Activated naive CD8-positive, alpha-beta T cell treated with anti-CD3 and anti-CD28 coated beads, Interleukin-2, amount 10 ng/mL, durations not matched to agents 7 days and 5 days (primary cell): ENCODE measurements around the gene PRKG1. TPM values are rescaled to one million over a fixed set of nuclear protein-coding genes. Genes with fewer than 3 reads are reported as not detected.
"Not testable (repeated sequence)": the region's sequence is repeated elsewhere in the genome, so short reads cannot be mapped to it uniquely, and the experiment has no call there.

Source experiments
- ATAC-seq: fragments of 150-1000 bp; cut with Tn5 transposase; one replicate; pipeline ENCODE4 v1.10.0; 2021; ENCODE audit warnings: low read depth, moderate library complexity
- POLR2A ChIA-PET: fragments of 350-600 bp; sonication (Branson Sonifier 250); formaldehyde crosslinking; loops from one replicate; lab custom pipeline; 2021; ENCODE audit warnings: antibody characterized with exemption; lab: Charles Lee
- DNase-seq: peaks from one replicate; pipeline ENCODE4 v3.0.0; 2021
- H3K27ac Mint-ChIP-seq: one replicate; pipeline ENCODE4 v1.8.0; 2022; ENCODE audit warnings: mild to moderate bottlenecking, mixed read lengths
- H3K27me3 Mint-ChIP-seq: one replicate; pipeline ENCODE4 v1.8.0; 2022; ENCODE audit warnings: mild to moderate bottlenecking, moderate library complexity, mixed read lengths
- H3K36me3 Mint-ChIP-seq: one replicate; pipeline ENCODE4 v1.8.0; 2021; ENCODE audit warnings: mild to moderate bottlenecking, mixed read lengths
- H3K4me1 Mint-ChIP-seq: one replicate; pipeline ENCODE4 v1.8.0; 2021; ENCODE audit warnings: mixed read lengths
- H3K4me3 Mint-ChIP-seq: one replicate; pipeline ENCODE4 v1.8.0; 2022; ENCODE audit warnings: mild to moderate bottlenecking, moderate library complexity, mixed read lengths
- H3K9me3 Mint-ChIP-seq: one replicate; pipeline ENCODE4 v1.8.0; 2021; ENCODE audit warnings: mixed read lengths
- total RNA-seq, 2 experiments: library from RNA; stranded (reverse); gene quantifications; one replicate each; pipeline ENCODE4 v1.2.3, GENCODE V29; 2021

PRKG1 gene
- total RNA-seq, 2 experiments from 2014 or later = not detected

DNA sequence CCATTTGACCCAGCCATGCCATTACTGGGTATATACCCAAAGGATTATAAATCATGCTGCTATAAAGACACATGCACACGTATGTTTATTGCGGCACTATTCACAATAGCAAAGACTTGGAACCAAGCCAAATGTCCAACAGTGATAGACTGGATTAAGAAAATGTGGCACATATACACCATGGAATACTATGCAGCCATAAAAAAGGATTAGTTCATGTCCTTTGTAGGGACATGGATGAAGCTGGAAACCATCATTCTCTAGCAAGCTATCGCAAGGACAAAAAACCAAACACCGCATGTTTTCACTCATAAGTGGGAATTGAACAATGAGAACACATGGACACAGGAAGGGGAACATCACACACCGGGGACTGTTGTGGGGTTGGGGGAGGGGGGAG, 138.7 kb downstream of the PRKG1 start:
- H3K27me3 Mint-ChIP-seq, H3K9me3 Mint-ChIP-seq, H3K27ac Mint-ChIP-seq, H3K36me3 Mint-ChIP-seq, POLR2A ChIA-PET, ATAC-seq, DNase-seq, H3K4me3 Mint-ChIP-seq, H3K4me1 Mint-ChIP-seq: not testable (repeated sequence)

DNA sequence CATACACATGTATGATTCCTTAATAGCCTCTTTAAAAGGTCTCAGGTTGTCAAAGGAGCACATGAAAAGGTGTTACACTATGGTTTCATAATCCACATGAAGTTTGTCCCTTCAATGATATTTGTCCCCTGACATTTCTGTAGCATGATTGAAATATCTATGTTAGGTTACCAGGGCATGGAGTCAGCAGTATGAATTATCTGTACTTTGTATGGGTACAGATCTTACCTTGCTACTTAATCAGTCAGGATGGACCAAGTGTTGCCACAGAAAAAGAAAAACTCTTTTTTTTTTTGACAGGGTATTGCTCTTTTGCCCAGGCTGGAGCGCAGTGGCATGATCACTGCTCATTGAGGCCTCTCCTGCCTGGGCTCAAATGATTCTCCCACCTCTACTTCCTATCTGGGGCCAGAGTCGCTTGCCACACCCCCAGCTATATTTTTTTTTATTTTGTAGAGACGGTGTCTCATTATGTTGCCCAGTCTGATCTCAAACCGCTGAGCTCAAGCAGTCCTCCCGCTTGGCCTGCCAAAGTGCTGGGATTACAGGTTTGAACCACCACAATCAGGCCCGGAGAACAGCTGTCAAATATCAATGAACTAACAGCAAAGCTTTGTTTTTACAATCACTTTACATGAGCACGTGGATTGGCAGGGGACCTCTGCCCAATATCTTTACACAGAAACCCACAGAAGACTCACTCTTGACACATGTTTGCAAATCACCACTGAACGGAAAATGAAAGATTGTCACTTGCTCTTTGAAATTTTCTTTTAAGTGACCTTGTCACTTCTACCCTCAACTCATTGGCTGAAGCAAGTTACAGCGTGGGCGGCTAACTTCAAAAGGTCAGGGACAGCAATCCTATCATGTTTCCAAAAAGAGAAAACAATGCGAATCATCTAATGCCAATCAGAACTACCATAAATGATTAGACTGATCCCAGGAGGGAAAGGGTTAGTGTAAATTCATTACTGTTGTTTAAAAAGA, 140.2 kb downstream of the PRKG1 start:
- H3K4me3 Mint-ChIP-seq = no peak overlapping the region
- ATAC-seq (no peak), DNase-seq (no peak)
- no peaks in the 10 kb centered on the region for H3K36me3 Mint-ChIP-seq
- no peak overlapping the region for H3K27ac Mint-ChIP-seq
- H3K9me3 Mint-ChIP-seq = no peaks in the 10 kb centered on the region
- H3K27me3 Mint-ChIP-seq = no peaks in the 10 kb centered on the region
- H3K4me1 Mint-ChIP-seq = no peaks in the 10 kb centered on the region
- POLR2A ChIA-PET = no interaction called here

DNA sequence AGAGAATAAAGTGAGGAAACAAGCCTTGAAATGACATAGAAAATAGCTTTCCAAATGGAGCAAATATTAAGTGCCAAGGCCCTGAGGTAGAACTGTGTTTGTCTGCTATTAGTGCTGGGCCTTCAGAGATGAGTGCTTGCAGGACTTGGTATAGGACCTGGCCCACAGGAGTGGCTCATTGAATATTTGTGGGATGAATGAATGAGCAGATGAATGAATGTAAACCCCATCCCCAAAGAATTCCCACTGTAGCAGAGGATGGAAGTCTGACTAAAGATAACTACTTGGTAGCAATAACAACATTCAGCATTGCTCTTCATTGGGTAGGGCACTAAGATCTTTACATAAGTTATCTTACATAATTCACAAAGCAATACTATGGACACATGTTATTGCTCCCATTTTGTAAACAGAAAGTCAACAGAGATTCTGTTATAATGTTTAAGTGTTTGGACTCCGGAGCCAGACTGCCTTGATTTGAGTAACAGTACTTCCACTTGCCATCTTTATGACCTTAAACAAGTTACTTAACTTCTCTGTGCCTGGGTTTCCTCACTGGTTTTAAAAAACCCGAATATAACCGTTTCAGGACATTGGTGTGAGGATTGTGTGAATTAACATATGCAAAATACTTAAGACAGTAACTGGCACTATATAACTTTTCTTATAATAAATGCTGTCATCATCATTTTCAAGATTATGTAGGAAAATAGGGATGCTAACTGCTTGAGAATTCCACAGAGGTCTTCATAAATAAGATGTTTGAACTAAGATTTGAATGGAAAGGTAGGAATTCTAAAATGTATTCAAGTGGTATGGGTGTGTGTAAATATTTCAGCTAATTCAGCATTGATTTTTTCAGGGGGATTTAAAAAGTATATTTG, 141.9 kb downstream of the PRKG1 start:
- Mint-ChIP-seq H3K36me3 (no peaks in the 10 kb centered on the region), H3K27me3 (no peaks in the 10 kb centered on the region), H3K9me3 (no peaks in the 10 kb centered on the region)

DNA sequence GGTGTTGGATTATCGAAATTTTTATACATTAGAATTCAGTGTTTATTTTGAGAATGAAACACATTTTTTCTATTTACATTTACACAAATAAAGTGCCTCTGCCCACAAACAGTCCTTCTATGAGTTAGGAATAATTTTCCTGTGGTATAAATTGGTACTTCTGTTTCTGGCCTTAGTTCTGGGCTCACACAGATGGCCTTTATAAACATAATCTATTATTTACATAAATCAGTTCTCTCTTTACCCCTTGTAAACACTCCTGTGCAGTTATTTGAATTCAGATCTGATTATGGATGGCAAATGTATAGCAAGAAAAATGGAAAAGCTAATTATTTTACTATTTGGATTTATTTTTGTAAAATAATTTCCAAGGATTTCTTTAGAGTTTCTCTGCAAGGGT, 143.2 kb downstream of the PRKG1 start:
- no peak for ATAC-seq
- H3K9me3 Mint-ChIP-seq = no peaks in the 10 kb centered on the region

More for the DNA sequence above, 141.9 kb downstream of the PRKG1 start:
- ATAC-seq (no peak), DNase-seq (no peak)
- Mint-ChIP-seq H3K27ac (no peak overlapping the region), H3K4me1 (no peaks in the 10 kb centered on the region), H3K4me3 (no peak overlapping the region)
- POLR2A ChIA-PET = no interaction called here

DNA sequence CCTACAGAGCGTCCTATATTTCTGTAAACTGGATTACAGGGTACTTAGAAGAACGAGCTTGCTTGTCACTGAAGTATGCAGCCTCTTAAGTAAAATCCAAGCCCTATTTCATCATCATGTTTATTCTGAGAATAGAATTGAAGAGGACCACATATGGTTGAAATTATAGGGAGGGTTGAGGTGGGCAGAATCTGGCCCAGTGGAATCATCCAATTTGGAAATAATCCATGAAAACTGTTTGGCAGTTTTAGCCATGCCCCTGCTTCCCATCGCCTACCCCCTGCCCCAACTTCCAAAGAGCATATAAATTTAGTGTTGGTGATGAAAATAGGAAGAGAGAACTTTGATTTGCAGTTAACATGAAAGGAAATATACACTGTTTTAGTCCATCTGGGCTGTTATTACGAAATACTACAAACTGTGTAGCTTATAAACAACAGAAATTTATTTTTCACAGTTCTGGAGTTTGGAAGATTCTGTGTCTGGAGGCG, 150.4 kb downstream of the PRKG1 start:
- no peaks in the 10 kb centered on the region for H3K27me3 Mint-ChIP-seq
- no peak overlapping the region for H3K4me3 Mint-ChIP-seq
- DNase-seq = no peak
- no peak overlapping the region for H3K27ac Mint-ChIP-seq
- POLR2A ChIA-PET = no interaction called here
- no peaks in the 10 kb centered on the region for H3K4me1 Mint-ChIP-seq
- ATAC-seq = no peak
- H3K36me3 Mint-ChIP-seq = no peaks in the 10 kb centered on the region
- H3K9me3 Mint-ChIP-seq = no peaks in the 10 kb centered on the region

More for the DNA sequence above, 143.2 kb downstream of the PRKG1 start:
- Mint-ChIP-seq H3K4me3 (no peak overlapping the region), H3K36me3 (no peaks in the 10 kb centered on the region), H3K4me1 (no peaks in the 10 kb centered on the region), H3K27ac (no peak overlapping the region), H3K27me3 (no peaks in the 10 kb centered on the region)
- POLR2A ChIA-PET = no interaction called here
- no peak for DNase-seq

DNA sequence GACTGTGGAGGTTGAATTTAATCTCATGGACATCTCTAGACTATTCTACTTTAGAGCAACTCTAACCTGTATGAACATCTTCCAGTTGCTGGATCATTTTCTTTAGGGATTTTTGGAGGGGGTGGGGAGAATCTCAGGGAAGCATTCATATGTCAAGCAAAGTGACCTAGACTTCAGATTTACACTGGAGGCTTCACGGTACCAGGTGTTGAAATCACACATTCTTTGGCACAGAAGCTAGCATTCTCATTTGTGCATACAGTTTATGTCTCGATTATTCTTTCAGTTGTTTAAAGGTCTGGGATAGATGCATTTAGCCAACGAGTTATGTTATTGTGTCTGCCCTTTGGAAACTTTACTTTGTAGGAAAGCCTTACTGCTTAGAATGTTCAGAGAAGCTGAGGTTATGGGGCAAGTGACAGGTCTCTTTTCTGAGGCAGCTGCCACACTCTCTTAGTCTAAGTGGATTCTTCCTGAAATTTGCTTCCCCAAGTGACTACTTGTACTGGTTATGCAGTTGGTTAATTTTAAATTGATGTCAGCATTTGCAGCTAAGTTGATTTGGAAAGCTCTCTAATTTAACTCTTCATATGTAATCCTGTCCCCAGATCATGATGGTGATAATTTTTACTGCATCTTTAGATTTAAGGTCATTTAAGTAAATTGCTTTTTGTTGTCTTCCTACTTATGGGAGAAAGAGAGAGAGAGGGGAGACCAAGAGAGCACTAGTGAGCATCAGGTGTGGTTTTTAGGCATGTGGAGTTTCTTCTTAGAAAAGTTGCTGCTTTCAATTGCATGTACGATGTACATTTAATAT, 153.8 kb downstream of the PRKG1 start:
- DNase-seq (no peak), ATAC-seq (no peak)
- H3K27me3 Mint-ChIP-seq = no peaks in the 10 kb centered on the region
- POLR2A ChIA-PET = no interaction called here
- H3K27ac Mint-ChIP-seq = no peak overlapping the region
- no peaks in the 10 kb centered on the region for H3K36me3 Mint-ChIP-seq
- H3K9me3 Mint-ChIP-seq = no peaks in the 10 kb centered on the region
- no peak overlapping the region for H3K4me3 Mint-ChIP-seq
- no peaks in the 10 kb centered on the region for H3K4me1 Mint-ChIP-seq

DNA sequence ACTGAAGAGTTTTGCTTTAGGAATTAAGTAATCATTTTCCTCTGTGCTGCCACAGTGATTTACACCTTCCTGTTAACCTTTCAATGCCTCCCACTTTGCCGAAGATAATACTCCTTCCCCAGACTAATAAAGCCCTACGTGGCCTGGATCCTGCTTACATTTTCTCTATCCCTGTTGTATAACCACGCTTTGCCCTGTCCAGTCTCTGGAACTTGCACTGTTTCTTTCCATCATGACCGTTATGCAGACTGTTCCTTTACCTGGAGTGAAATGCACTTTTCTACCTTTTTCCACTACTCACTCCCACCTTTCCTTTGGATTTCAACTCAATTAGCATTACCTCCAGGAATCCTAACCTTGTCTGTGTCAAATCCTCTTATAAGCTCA, 154.4 kb downstream of the PRKG1 start:
- Mint-ChIP-seq H3K27me3 (no peaks in the 10 kb centered on the region), H3K4me1 (no peaks in the 10 kb centered on the region), H3K36me3 (no peaks in the 10 kb centered on the region), H3K4me3 (no peak overlapping the region), H3K27ac (no peak overlapping the region), H3K9me3 (no peaks in the 10 kb centered on the region)
- POLR2A ChIA-PET = no interaction called here
- ATAC-seq (no peak), DNase-seq (no peak)

DNA sequence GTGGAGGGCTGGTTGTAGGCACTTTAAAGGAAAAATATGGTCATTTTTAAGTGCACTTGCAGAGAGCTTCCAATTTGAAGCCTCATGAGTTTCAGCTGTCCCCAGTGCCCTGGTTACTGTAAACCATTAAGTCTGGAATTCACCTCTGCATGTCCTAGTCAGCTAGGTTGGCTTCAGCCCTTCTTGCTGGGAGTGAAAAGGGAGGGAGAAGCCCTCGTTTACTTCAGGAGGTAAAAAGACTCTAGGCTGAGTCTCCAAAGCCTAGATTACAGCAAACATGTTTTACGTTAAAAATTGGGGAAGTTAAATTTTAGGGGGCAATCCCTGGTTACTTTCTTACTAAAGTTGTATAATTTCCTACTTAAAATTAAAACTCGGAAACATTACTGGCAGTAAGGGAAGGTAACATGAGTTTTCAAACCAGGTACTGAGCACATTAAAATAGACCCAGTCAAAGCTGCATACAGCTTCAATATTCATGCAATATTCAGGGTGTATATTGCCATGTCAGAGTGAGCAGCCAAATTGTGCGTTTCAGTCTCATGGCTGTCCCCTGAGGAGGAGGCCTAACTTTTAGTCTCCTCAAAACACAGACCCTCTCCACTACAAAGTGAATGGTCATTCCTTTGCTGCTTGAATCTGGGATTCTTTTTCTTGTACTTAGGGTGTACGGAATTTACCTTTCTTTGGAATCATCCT, 156.7 kb downstream of the PRKG1 start:
- Mint-ChIP-seq H3K4me3 (no peak overlapping the region), H3K4me1 (no peaks in the 10 kb centered on the region), H3K27me3 (no peaks in the 10 kb centered on the region), H3K9me3 (no peaks in the 10 kb centered on the region), H3K27ac (no peak overlapping the region), H3K36me3 (no peaks in the 10 kb centered on the region)
- POLR2A ChIA-PET = no interaction called here
- ATAC-seq = no peak
- DNase-seq = no peak

DNA sequence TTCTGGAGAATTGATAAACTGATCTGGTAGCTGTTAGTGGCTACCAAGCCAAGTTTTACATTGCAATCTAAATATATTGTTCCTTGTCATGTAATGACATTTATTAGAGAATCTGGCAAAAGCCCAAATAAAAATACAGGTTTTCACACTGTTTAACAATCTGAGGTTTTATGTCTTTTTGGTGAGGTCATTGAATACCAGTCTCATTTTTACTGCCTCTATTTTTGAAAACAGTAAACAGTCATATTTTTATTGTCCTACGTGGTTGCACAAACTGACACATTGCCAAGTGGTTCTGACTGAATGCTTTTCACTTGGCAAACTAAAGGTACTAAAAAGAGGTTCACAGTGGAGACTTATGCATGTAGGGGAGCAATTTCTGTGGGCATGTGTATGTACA, 157.5 kb downstream of the PRKG1 start:
- Mint-ChIP-seq H3K9me3 (no peaks in the 10 kb centered on the region), H3K27ac (no peak overlapping the region), H3K4me1 (no peaks in the 10 kb centered on the region), H3K27me3 (no peaks in the 10 kb centered on the region), H3K4me3 (no peak overlapping the region), H3K36me3 (no peaks in the 10 kb centered on the region)
- no peak for DNase-seq
- POLR2A ChIA-PET = no interaction called here
- no peak for ATAC-seq

DNA sequence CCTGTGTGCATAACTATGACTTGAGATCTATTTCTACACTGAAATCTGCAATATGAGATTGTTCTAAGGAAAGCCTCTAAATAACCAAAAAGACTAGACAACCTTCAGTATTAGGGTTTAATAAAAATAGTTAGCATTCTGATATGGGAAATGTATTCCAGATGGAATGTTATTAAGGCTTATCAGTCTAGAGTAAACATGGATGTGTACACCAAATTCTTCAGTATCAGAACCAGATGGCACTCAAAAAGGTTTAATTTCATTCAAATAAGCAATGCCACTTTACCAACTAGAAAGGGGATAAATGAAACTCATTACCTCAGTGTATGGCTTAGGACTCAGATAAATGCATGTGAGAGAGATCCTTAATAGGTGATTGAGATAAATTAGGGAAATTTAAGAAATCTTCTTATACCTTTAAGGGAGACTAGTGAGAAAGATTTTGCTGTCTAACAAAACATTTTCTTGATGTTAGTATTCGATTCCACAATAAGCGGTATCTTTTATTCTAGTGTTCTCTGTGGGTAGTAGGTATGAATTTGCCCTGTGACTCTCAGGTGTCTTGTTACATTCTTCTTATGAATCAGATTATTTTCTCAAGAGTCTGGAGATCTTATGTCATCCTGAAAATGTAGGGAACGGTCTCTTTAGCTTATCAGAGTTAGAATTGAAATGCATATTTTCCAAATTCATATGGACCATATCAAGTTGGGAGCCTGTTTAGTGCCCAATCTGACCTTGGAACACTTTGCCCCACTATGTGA, 159.2 kb downstream of the PRKG1 start:
- H3K27ac Mint-ChIP-seq = no peak overlapping the region
- no peaks in the 10 kb centered on the region for H3K9me3 Mint-ChIP-seq
- no peak for DNase-seq
- H3K4me3 Mint-ChIP-seq = no peak overlapping the region
- H3K36me3 Mint-ChIP-seq = no peaks in the 10 kb centered on the region
- no peak for ATAC-seq
- POLR2A ChIA-PET = no interaction called here
- no peaks in the 10 kb centered on the region for H3K4me1 Mint-ChIP-seq
- H3K27me3 Mint-ChIP-seq = no peaks in the 10 kb centered on the region

DNA sequence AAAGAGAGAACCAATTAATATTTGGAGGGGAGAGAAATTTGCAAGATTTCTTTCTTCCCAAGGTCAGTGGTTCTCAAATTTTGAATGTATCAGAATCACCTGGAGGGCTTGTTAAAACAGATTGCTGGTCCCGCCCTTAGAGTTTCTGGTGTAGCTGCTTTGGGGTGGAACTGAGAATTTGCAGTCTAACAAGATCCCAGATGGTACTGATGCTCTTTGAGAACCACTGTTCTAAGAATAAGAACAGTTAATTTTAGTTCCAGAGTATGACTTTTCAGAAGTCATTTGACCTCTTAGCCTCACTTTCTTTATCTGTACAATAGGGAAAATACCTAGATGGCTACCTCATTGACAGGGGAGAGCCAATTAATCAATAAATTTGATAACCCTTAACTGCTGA, 161.6 kb downstream of the PRKG1 start:
- no peak overlapping the region for H3K4me3 Mint-ChIP-seq
- ATAC-seq (no peak), DNase-seq (no peak)
- no peak overlapping the region for H3K27ac Mint-ChIP-seq
- H3K36me3 Mint-ChIP-seq = no peaks in the 10 kb centered on the region
- no peaks in the 10 kb centered on the region for H3K27me3 Mint-ChIP-seq
- H3K9me3 Mint-ChIP-seq = no peaks in the 10 kb centered on the region
- H3K4me1 Mint-ChIP-seq = no peaks in the 10 kb centered on the region
- POLR2A ChIA-PET = no interaction called here

DNA sequence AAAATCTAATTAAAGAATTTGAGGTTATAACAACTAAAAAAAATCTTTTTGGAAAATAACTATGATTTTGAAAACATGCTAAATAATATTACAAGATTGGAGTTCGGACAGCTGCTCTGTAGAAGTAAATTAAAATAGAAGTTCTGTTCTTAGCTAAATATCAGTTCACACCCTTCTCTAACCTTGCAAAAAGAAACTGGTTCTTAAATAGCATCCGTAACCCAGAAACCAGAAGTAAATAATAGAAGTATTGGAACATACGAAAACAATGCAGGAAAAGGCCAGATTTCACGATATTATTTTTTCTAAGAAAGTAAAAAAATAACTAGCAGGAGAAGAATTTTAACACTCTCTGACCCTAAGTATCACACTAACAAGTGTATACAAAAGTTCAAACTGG, 164.7 kb downstream of the PRKG1 start:
- Mint-ChIP-seq H3K9me3 (no peaks in the 10 kb centered on the region), H3K4me1 (no peaks in the 10 kb centered on the region), H3K27me3 (no peaks in the 10 kb centered on the region), H3K4me3 (no peak overlapping the region), H3K36me3 (no peaks in the 10 kb centered on the region), H3K27ac (no peak overlapping the region)
- POLR2A ChIA-PET = no interaction called here
- ATAC-seq (no peak), DNase-seq (no peak)
